GM21447 (cell line): ENCODE measurements around the gene PCDHGA3.
"Not testable (repeated sequence)": the region's sequence is repeated elsewhere in the genome, so short reads cannot be mapped to it uniquely, and the experiment has no call there.

ENCODE experiments used
- ATAC-seq: cut with Tn5 transposase; IDR thresholded peaks from one replicate; pipeline ENCODE4 v1.9.1; 2021; ENCODE audit not compliant: unreplicated experiment

The PCDHGA3 gene

DNA sequence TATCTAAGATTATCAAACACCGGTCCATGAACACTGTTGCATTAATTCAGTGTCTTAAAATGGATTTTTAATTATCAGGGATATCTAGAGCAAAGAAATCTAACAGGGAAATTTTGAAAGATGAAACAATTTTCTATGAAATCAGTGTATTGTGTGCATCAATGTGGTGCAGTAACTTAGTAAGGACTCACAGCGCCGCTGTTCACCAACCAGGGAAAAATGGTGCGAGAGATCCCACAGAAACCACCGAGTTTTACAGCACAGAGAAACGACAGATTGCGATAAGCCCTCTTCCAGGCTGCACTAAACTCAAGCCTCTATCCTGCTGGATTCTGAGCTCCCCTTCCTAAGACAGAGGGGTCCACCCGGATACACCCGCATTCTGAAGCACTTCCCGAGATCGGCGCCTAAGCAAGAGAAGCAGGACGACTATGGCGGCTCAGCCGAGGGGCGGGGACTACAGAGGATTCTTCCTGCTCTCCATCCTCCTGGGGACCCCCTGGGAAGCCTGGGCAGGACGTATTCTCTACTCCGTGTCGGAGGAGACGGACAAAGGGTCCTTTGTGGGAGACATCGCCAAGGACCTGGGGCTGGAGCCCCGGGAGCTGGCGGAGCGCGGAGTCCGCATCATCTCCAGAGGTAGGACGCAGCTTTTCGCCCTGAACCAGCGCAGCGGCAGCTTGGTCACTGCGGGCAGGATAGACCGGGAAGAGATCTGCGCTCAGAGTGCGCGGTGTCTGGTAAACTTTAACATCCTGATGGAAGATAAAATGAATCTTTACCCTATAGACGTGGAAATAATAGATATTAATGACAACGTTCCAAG is 39.1 kb downstream of the PCDHGA3 start, which contains the start of gene PCDHGA7:
PCDHGA7 (plus strand) TSS at position 274 of the 826 bp plus-strand sequence; CDS start at position 432, 158 bp downstream.
- no peak for ATAC-seq

DNA sequence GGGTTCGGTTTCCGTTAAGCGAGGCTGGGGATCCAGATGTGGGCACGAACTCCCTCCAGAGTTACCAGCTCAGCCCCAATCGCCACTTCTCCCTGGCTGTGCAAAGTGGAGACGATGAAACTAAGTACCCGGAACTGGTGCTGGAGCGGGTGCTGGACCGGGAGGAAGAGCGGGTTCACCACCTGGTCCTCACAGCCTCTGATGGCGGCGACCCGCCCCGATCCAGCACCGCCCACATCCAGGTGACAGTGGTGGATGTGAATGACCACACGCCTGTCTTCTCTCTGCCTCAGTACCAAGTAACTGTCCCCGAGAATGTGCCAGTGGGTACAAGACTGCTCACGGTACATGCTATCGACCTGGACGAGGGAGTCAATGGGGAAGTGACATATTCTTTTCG is 39.7 kb downstream of the PCDHGA3 start:
- ATAC-seq: no peak

- ATAC-seq: no peak
These were observed 41.0 kb downstream of the PCDHGA3 start for GRCh38 chr5:141384471-141385267.

DNA sequence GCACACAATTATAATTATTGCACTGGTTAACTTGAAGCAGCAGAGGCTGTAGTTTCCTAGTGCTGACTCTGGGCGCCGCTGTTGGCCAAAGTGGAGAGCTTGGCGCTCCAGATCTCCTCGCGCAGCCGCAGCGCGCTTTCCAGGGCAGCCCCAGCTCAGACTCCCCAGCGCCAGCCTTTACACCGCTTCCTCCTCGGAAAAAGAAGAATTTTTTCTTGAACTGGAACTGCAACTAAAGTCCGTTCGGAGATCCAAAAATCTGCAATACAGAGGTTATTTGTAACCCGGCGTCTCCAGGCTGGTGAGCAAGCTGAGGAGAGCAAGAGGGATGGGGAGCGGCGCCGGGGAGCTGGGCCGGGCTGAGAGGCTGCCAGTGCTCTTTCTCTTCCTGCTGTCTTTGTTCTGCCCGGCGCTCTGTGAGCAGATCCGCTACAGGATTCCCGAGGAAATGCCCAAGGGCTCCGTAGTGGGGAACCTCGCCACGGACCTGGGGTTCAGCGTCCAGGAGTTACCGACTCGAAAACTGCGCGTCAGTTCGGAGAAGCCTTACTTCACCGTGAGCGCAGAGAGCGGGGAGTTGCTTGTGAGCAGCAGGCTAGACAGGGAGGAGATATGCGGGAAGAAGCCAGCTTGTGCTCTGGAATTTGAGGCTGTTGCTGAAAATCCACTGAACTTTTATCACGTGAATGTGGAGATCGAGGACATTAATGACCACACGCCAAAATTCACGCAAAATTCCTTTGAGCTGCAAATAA is 44.1 kb downstream of the PCDHGA3 start, which contains the start of gene PCDHGB4:
PCDHGB4 (plus strand) TSS at position 142 of the 755 bp plus-strand sequence; CDS start at position 329, 187 bp downstream.
- not testable (repeated sequence) for ATAC-seq

DNA sequence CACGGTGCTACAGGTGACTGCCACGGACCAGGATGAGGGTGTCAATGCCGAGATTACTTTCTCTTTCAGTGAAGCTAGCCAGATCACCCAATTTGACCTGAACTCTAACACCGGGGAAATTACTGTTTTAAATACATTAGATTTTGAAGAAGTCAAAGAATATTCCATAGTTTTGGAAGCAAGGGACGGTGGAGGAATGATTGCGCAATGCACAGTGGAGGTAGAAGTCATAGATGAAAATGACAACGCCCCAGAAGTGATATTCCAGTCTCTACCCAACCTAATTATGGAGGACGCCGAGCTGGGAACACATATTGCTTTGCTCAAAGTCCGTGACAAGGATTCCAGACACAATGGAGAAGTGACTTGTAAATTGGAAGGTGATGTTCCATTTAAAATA is 45.0 kb downstream of the PCDHGA3 start:
- no peak for ATAC-seq

GRCh38 chr5:141389153-141390042 is 45.8 kb downstream of the PCDHGA3 start:
- no peak for ATAC-seq

GRCh38 chr5:141392429-141393198 is 49.0 kb downstream of the PCDHGA3 start, which contains the start of gene PCDHGA8:
Gene PCDHGA8, plus strand, starts transcription at chr5:141392633. Its CDS starts 181 bp downstream, at chr5:141392814.
- ATAC-seq: no peak

GRCh38 chr5:141393267-141393666 is 49.6 kb downstream of the PCDHGA3 start:
- ATAC-seq: no peak

- ATAC-seq: not testable (repeated sequence)
These were observed 51.0 kb downstream of the PCDHGA3 start for GRCh38 chr5:141394401-141395187.
